ENCODE data around the gene PLCB1.

Gene PLCB1

GRCh38 chr20:8526610-8527009 is 394.5 kb downstream of the PLCB1 start:
- TF ChIP-seq, protein P1, sequence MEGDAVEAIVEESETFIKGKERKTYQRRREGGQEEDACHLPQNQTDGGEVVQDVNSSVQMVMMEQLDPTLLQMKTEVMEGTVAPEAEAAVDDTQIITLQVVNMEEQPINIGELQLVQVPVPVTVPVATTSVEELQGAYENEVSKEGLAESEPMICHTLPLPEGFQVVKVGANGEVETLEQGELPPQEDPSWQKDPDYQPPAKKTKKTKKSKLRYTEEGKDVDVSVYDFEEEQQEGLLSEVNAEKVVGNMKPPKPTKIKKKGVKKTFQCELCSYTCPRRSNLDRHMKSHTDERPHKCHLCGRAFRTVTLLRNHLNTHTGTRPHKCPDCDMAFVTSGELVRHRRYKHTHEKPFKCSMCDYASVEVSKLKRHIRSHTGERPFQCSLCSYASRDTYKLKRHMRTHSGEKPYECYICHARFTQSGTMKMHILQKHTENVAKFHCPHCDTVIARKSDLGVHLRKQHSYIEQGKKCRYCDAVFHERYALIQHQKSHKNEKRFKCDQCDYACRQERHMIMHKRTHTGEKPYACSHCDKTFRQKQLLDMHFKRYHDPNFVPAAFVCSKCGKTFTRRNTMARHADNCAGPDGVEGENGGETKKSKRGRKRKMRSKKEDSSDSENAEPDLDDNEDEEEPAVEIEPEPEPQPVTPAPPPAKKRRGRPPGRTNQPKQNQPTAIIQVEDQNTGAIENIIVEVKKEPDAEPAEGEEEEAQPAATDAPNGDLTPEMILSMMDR (IDR thresholded peaks at IDR 0.05), result no peak

GRCh38 chr20:8527998-8528723 is 396.1 kb downstream of the PLCB1 start:
- TF ChIP-seq, protein P1 (IDR thresholded peaks at IDR 0.05), result no peak

DNA sequence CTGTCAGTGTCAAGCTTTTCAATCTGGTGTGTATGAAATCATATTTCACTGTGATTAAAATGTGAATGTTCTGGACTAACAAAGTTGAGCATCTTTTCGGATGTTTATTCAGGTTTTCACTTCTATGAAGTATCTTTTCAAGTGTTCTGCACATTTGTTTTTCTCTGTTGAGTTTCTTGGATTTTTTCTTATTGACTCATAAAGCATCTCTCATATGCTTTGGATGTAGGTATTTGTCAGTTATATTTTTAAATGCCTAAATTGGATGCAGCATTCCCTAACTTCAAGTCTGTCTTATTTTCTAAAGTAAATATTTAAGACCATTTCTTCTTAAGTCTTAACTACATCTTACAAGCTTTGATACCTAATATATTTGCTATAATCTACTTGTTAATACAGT is 398.0 kb downstream of the PLCB1 start:
- TF ChIP-seq, protein P1 (IDR thresholded peaks at IDR 0.05), result no peak

- TF ChIP-seq, protein P1 (IDR thresholded peaks at IDR 0.05), result no peak
Measured at GRCh38 chr20:8532169-8532568, 400.1 kb downstream of the PLCB1 start.

GRCh38 chr20:8534368-8535160 is 402.5 kb downstream of the PLCB1 start:
- TF ChIP-seq, protein P1 (IDR thresholded peaks at IDR 0.05), result no peak

- TF ChIP-seq, protein P1 (IDR thresholded peaks at IDR 0.05), result peak; percentile 34; the same call in 1 of the 2 replicates
Measured at GRCh38 chr20:8535403-8536261, 403.6 kb downstream of the PLCB1 start.

GRCh38 chr20:8536262-8536618 is 404.2 kb downstream of the PLCB1 start:
- TF ChIP-seq, protein P1 (IDR thresholded peaks at IDR 0.05), result no peak

Data from LNCAP (cell line).